IPS-18a (cell line): ENCODE data around the gene ZBTB16.

Experiments
- H3K27ac ChIP-seq: one replicate; pipeline ENCODE4 v1.5.1; 2013; ENCODE audit warnings: low read length
- H3K27me3 ChIP-seq: one replicate; pipeline ENCODE4 v1.6.1; 2013; ENCODE audit warnings: mild to moderate bottlenecking, low read length; ENCODE audit not compliant: control insufficient read depth, insufficient read depth
- H3K36me3 ChIP-seq: one replicate; pipeline ENCODE4 v1.6.1; 2013; ENCODE audit warnings: low read depth, low read length; ENCODE audit not compliant: control insufficient read depth
- H3K4me1 ChIP-seq: one replicate; pipeline ENCODE4 v1.6.1; 2013; ENCODE audit warnings: low read depth, low read length; ENCODE audit not compliant: control insufficient read depth
- H3K4me3 ChIP-seq: one replicate; pipeline ENCODE4 v1.5.1; 2013; ENCODE audit warnings: low read length
- H3K9ac ChIP-seq: one replicate; pipeline ENCODE4 v1.6.1; 2013; ENCODE audit warnings: mild to moderate bottlenecking, low read length, moderate library complexity
- H3K9me3 ChIP-seq: one replicate; pipeline ENCODE4 v1.6.1; 2013; ENCODE audit warnings: low read depth, low read length; ENCODE audit not compliant: control insufficient read depth

ZBTB16 gene

GRCh38 chr11:114201219-114201618 lies 141.7 kb downstream of the ZBTB16 start:
- Histone ChIP-seq H3K9me3 (no peaks in the 10 kb centered on the region), H3K27ac (no peak overlapping the region), H3K27me3 (no peaks in the 10 kb centered on the region), H3K4me3 (no peak overlapping the region), H3K4me1 (no peaks in the 10 kb centered on the region), H3K36me3 (no peaks in the 10 kb centered on the region), H3K9ac (no peak overlapping the region)

- no peaks in the 10 kb centered on the region for H3K36me3 ChIP-seq
- no peaks in the 10 kb centered on the region for H3K27me3 ChIP-seq
- H3K4me1 ChIP-seq, result no peaks in the 10 kb centered on the region
- H3K27ac ChIP-seq, result no peak overlapping the region
- no peak overlapping the region for H3K9ac ChIP-seq
- no peak overlapping the region for H3K4me3 ChIP-seq
- no peaks in the 10 kb centered on the region for H3K9me3 ChIP-seq
Observed at GRCh38 chr11:114202011-114202609, 142.6 kb downstream of the ZBTB16 start.

GRCh38 chr11:114207096-114207495 lies 147.6 kb downstream of the ZBTB16 start:
- Histone ChIP-seq H3K9ac (no peak overlapping the region), H3K4me3 (no peak overlapping the region)

GRCh38 chr11:114208377-114208776 lies 148.9 kb downstream of the ZBTB16 start:
- H3K4me1 ChIP-seq, result peaks cover 22% of the 10 kb centered on the region

More at GRCh38 chr11:114207096-114207495, 147.6 kb downstream of the ZBTB16 start:
- Histone ChIP-seq H3K4me1 (peaks cover 9% of the 10 kb centered on the region), H3K27ac (no peak overlapping the region), H3K27me3 (no peaks in the 10 kb centered on the region), H3K9me3 (no peaks in the 10 kb centered on the region), H3K36me3 (no peaks in the 10 kb centered on the region)

GRCh38 chr11:114209343-114209742 lies 149.8 kb downstream of the ZBTB16 start:
- Histone ChIP-seq H3K4me1 (peaks cover 24% of the 10 kb centered on the region), H3K27ac (no peak overlapping the region), H3K36me3 (no peaks in the 10 kb centered on the region)

More at GRCh38 chr11:114208377-114208776, 148.9 kb downstream of the ZBTB16 start:
- Histone ChIP-seq H3K36me3 (no peaks in the 10 kb centered on the region), H3K9ac (no peak overlapping the region), H3K4me3 (no peak overlapping the region), H3K27ac (no peak overlapping the region), H3K9me3 (no peaks in the 10 kb centered on the region), H3K27me3 (no peaks in the 10 kb centered on the region)

GRCh38 chr11:114209904-114210303 lies 150.4 kb downstream of the ZBTB16 start:
- peaks cover 24% of the 10 kb centered on the region for H3K4me1 ChIP-seq
- no peak overlapping the region for H3K4me3 ChIP-seq
- no peak overlapping the region for H3K27ac ChIP-seq
- H3K27me3 ChIP-seq, result no peaks in the 10 kb centered on the region
- H3K9me3 ChIP-seq, result no peaks in the 10 kb centered on the region
- no peak overlapping the region for H3K9ac ChIP-seq
- no peaks in the 10 kb centered on the region for H3K36me3 ChIP-seq

More at GRCh38 chr11:114209343-114209742, 149.8 kb downstream of the ZBTB16 start:
- Histone ChIP-seq H3K9me3 (no peaks in the 10 kb centered on the region), H3K27me3 (no peaks in the 10 kb centered on the region), H3K4me3 (no peak overlapping the region), H3K9ac (no peak overlapping the region)

- no peaks in the 10 kb centered on the region for H3K27me3 ChIP-seq
- no peak overlapping the region for H3K27ac ChIP-seq
- H3K36me3 ChIP-seq, result no peaks in the 10 kb centered on the region
- no peak overlapping the region for H3K9ac ChIP-seq
- peaks cover 24% of the 10 kb centered on the region for H3K4me1 ChIP-seq
- no peak overlapping the region for H3K4me3 ChIP-seq
- H3K9me3 ChIP-seq, result no peaks in the 10 kb centered on the region
Observed at GRCh38 chr11:114211444-114212121, 152.1 kb downstream of the ZBTB16 start.

- no peak overlapping the region for H3K4me3 ChIP-seq
- H3K36me3 ChIP-seq, result no peaks in the 10 kb centered on the region
- no peaks in the 10 kb centered on the region for H3K9me3 ChIP-seq
- peaks cover 24% of the 10 kb centered on the region for H3K4me1 ChIP-seq
- H3K27ac ChIP-seq, result no peak overlapping the region
- H3K27me3 ChIP-seq, result no peaks in the 10 kb centered on the region
- H3K9ac ChIP-seq, result no peak overlapping the region
Observed at GRCh38 chr11:114213622-114214021, 154.1 kb downstream of the ZBTB16 start.

GRCh38 chr11:114215428-114215827 lies 155.9 kb downstream of the ZBTB16 start:
- H3K4me1 ChIP-seq, result peaks cover 18% of the 10 kb centered on the region

GRCh38 chr11:114215871-114216795 lies 156.6 kb downstream of the ZBTB16 start:
- H3K27me3 ChIP-seq, result no peaks in the 10 kb centered on the region
- no peaks in the 10 kb centered on the region for H3K36me3 ChIP-seq
- H3K4me3 ChIP-seq, result no peak overlapping the region
- no peak overlapping the region for H3K27ac ChIP-seq
- peaks cover 18% of the 10 kb centered on the region for H3K4me1 ChIP-seq
- no peak overlapping the region for H3K9ac ChIP-seq
- H3K9me3 ChIP-seq, result no peaks in the 10 kb centered on the region

More at GRCh38 chr11:114215428-114215827, 155.9 kb downstream of the ZBTB16 start:
- Histone ChIP-seq H3K4me3 (no peak overlapping the region), H3K9me3 (no peaks in the 10 kb centered on the region), H3K27me3 (no peaks in the 10 kb centered on the region), H3K27ac (no peak overlapping the region), H3K36me3 (no peaks in the 10 kb centered on the region), H3K9ac (no peak overlapping the region)

GRCh38 chr11:114216796-114217180 lies 157.3 kb downstream of the ZBTB16 start:
- Histone ChIP-seq H3K4me1 (peaks cover 16% of the 10 kb centered on the region), H3K4me3 (no peak overlapping the region), H3K9ac (no peak overlapping the region), H3K36me3 (no peaks in the 10 kb centered on the region), H3K27me3 (no peaks in the 10 kb centered on the region), H3K9me3 (no peaks in the 10 kb centered on the region), H3K27ac (no peak overlapping the region)
